ENCODE data around the gene GRK1.
A peak's percentile ranks its signal among the peaks of the same experiment; 100 is the strongest.

Gene GRK1

DNA sequence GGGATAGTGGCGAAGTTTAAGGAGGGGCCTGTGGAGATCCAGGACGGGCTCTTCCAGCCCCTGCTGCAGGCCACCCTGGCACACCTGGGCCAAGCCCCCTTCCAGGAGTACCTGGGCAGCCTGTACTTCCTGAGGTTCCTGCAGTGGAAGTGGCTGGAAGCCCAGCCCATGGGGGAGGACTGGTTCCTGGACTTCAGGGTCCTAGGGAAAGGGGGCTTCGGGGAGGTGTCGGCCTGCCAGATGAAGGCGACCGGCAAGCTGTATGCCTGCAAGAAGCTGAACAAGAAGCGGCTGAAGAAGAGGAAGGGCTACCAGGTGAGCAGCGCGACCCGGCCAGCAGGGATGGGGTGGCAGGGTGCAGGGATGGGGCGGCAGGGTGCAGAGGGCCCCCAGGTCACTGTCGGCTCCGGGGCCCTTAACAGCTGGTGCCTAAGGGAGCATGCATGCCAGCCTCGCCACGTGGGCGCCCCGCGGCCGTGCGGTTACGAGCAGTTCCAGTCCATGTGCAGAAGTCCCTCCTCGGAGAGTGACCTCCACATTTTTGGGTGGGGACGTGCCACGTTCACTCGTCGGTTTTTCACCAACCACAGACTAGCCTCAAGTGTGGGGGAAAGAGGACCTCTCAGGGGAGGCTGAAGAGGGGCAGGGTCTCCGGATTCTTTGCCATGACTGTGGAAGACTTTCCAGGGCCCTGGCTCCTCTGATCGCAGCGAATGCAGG lies 912 bp downstream of the GRK1 start:
- DNase-seq, result no peak

DNA sequence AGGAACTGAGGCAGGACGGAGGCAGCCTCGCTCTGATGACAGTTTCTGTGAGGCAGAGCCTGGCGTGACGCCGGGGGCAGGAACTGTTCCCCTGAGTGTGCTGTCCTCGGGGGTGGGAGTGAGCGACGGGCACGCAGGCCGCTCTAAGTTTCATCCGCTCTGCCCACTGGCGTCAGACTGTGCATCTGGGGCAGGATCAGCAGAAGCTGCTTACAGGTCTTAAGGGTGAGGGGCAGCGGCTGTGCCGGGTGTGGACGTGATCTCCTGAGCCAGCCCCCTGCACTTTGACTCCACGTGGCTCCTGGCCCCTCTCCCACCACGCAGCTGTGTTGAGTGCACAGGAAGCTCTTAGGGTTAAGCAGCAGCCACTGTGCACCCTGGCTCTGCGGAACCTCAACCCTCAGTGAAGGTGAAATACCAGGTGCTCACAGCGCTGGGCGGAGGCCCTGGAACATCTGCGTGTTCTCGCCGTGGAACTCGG lies 1.5 kb downstream of the GRK1 start:
- DNase-seq, result no peak

DNA sequence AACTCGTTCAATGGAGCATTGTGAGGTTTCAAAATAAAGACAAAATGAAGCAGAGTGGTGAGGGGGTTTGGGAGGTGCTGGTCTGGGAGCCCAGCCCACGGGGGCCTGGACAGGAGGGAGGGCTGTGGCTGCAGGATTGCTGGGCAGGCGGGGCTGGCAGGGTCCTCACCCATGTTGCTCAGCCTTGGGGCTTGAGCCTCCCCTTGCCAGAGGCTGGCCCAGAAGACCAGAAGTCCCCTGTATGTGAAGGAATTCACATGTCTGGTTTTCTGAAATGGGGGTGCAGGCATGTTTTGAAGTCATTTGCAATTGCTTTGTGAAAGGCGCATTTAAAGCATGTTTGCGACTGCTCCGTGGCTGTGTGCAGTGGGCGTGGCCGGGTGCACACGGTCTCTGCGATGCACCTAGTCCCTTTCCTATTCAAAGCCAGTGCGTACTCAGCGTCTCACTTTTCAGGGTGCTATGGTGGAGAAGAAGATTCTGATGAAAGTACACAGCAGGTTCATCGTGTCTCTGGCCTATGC lies 2.3 kb downstream of the GRK1 start:
- DNase-seq, result no peak

DNA sequence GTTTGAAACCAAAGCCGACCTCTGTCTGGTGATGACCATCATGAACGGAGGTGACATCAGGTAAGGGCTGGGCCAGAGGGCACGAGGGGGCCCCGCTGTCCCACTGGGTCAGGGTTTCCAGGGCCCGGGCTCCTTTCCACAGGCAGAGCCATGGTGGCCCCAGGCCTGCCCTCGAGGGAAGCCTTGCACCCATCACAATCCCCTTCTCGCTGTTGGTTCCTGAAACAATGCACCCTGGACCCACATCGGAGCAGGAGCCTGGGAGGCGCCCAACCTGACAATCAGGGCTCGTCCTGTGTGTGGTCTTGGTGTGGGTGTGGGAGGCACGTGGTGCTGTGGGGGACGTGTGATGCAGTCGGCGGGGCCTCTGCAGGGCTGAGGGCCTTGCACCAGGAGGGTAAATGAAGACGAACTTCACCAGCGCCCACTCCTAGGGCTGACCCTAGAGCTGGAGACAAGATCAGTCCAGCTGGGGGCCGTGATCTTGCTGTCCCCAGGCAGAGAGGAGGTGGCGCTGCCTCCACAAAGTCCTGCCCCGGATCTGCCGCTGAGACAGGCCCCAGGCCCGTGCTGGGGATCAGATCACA lies 2.8 kb downstream of the GRK1 start:
- no peak for DNase-seq

DNA sequence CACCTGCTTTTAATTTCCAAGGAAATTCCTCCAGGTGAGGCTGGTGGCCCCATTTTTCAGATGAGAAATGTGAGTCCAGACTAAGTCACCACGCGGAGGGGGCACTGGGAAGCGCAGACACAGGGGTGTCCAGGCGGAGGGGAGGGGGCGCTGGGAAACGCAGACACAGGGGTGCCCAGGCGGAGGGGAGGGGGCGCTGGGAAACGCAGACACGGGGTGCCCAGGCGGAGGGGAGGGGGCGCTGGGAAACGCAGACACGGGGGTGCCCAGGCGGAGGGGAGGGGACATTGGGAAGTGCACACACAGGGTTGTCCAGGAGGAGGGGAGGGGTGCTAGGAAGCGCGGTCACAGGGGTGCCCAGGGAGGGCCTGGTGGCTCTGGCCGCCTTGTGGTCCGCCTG lies 3.5 kb downstream of the GRK1 start:
- DNase-seq, result no peak

DNA sequence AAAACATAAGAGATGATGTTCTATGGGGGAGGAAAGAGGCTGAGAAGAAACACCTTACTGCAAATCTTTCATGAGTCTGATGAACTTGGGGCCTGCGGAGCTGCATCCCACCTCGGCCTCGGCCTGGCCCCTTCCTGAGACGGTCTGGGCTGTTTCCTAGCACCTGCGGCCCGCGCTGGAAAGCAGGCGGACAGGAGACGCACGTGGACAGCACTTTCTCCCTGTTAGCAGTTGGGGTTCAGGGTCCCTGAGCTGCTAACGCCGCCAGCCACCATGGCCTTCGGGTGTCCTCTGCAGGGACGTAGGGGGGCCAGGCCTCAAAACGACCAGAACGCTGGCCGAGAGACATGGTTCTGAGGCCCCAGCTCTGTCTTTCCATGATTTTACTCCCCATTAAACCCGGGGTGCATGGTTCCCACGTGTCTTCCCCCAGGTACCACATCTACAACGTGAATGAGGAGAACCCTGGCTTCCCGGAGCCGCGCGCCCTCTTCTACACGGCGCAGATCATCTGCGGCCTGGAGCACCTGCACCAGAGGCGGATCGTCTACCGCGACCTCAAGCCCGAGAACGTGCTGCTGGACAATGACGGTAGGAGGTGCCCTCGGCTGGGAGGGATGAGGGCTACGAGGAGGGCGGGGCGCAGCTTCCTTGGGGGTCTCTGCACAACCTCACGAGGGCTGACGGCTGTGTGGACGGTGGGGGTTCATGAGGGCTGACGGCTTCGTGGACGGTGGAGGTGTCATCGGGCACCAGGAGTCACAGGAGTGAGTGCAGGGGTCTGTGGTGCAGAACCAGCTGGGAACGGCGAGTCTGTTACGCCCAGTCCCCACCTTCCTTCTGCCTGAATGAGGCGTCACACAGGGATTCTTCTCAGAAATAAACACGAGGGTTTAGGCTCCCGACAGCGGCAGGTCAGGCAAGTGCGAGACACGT lies 4.3 kb downstream of the GRK1 start:
- no peak for DNase-seq

DNA sequence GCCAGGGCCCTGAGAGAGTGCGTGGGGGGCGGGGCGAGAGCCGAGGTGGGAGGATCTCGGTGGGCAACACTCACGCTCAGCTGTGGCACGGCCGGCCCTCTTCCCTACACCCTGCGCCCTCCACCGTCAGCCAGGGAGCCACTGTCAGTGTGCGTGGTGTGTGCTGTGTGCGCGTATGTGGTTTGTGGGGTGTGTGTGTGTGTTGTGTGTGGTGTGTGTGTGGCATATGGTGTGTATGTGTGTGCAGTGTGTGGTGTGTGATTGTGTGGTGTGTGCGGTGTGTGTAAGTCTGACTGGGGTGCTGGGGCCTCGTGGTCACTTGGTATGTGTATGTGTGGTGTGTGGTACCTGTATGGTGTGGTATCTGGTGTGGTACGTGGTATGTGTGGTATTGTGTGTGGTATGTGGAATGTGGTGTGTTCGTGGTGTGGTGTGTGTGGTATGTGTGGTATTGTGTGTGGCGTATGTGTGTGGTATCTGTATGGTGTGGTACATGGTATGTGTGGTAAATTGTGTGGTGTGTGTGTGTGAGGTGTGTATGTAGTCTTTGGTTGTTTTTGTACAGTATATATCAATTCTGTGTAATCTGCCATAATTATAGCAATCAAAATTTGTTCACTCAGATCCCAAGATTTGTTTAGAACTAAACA lies 5.1 kb downstream of the GRK1 start:
- DNase-seq, result no peak

DNA sequence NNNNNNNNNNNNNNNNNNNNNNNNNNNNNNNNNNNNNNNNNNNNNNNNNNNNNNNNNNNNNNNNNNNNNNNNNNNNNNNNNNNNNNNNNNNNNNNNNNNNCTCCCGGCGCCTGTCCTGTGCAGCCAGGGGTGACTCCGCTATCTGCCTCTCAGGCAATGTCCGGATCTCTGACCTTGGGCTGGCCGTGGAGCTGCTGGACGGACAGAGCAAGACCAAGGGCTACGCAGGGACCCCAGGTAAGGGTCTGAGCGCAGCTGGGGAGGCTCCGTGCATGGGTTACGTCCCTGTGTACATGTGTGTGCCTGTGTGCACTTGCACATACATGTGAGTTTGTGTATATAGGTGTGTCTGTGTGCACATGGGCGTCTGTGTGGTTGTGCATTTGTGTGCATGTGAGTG lies 55.9 kb downstream of the GRK1 start:
- DNase-seq, result no peak

DNA sequence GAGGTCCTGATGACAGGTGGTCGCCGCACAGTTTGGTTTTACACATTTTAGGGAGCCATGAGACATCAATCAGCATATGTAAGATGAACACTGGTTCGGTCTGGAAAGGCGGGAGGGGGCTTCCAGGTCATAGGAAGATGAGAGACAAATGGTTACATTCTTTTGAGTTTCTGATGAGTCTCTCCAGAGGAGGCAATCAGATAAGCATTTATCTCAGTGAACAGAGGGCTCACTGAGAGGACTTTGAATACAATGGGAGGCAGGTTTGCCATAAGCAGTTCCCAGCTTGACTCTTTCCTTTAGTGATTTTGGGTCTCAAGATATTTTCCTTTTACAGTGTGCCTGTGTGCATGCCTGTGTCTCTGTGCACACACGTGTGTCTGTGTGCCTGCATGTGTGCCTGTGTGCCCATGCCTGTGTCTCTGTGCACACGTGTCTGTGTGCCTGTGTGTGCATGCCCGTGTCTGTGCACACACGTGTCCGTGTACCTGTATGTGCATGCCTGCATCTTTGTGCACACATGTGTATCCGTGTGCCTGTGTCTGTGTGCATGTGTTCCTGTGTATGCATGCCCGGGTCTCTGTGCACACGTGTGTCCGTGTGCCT lies 56.5 kb downstream of the GRK1 start:
- no peak for DNase-seq

DNA sequence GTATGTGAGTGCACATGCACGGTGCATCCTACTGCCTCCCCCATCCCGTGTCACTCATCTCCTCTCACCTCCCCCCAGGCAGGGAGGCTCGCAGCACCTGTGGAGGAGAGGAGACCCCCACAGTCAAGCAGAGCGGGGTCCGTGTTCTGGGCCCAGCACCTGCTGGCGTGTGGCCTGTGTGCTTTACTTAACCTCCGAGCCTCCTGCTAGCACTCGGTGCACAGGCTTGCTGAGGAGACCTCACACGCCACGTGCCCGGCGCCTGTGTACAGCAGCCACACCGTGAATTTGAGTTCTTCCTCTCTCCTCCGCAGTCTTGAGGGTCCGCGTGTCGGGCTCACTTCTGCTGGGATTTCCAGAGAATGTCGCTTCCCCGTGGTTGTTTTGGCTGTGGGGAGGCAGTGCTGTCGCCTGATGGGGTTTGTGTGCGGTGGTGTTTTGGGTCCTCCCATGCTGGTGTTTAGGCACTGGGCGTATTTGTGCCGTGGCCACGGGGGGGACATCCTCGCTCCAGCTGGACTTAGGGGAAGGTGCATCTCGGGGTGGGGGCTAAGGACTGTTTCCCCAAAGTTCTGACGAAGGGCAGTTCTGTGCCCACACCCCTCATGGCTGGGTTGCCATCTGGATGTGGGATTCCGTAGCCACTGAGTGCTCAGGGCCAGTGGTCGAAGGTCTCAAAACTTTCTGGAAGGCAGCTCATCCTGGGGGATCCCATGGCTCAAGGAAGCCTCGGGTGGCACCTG lies 57.2 kb downstream of the GRK1 start:
- no peak for DNase-seq

DNA sequence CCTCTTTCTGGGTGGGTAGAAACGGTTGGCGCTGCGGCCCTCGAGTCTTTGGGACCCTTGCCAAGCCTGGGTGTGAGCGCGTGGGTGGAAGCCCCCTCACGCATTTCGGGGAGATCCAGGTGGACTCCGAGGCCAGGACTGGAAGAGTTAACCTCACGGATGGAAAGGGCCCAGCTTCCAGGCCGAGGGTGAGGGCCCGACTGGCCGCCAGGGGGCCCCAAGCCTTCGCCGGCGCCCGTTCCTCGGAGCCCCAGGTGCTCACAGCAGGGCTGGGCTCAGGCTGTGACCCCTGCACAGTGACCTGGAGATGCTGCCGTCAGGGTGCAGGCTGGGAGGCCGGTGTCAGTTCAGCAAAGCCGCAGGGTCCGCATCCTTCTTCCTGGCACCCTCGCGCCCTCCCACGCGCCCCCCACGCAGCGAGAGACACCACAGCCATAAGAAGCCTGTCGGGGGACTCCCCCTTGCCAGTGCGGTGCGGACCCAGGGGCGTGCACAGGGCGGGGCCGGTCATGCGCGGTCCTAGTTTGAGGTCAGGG lies 57.8 kb downstream of the GRK1 start:
- DNase-seq, result peak; percentile 84 to 90

DNA sequence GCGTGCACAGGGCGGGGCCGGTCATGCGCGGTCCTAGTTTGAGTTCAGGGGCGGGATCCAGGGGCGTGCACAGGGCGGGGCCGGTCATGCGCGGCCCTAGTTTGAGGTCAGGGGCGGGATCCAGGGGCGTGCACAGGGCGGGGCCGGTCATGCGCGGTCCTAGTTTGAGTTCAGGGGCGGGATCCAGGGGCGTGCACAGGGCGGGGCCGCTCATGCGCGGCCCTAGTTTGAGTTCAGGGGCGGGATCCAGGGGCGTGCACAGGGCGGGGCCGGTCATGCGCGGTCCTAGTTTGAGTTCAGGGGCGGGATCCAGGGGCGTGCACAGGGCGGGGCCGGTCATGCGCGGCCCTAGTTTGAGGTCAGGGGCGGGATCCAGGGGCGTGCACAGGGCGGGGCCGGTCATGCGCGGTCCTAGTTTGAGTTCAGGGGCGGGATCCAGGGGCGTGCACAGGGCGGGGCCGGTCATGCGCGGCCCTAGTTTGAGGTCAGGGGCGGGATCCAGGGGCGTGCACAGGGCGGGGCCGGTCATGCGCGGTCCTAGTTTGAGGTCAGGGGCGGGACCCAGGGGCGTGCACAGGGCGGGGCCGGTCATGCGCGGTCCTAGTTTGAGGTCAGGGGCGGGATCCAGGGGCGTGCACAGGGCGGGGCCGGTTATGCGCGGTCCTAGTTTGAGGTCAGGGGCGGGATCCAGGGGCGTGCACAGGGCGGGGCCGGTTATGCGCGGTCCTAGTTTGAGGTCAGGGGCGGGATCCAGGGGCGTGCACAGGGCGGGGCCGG lies 58.5 kb downstream of the GRK1 start:
- DNase-seq, result peak; percentile 51 to 66

DNA sequence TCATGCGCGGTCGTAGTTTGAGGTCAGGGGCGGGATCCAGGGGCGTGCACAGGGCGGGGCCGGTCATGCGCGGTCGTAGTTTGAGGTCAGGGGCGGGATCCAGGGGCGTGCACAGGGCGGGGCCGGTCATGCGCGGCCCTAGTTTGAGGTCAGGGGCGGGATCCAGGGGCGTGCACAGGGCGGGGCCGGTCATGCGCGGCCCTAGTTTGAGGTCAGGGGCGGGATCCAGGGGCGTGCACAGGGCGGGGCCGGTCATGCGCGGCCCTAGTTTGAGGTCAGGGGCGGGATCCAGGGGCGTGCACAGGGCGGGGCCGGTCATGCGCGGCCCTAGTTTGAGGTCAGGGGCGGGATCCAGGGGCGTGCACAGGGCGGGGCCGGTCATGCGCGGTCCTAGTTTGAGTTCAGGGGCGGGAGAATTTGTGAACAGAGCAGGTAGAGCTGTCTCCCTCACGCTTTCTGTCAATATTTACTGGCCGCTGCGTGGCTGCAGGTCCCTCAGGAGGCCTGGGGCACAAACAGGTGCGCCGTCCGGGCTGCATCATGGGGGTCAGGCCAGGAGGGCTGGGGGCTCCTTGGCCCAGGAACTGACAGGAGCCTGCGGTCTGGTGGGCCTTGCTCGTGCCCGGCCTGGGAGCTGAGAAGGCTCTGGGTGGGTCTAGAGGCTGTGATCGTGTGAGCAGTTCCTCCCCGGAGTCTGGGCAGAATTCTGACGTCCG lies 59.2 kb downstream of the GRK1 start:
- DNase-seq, result peak; percentile 23 to 32

DNA sequence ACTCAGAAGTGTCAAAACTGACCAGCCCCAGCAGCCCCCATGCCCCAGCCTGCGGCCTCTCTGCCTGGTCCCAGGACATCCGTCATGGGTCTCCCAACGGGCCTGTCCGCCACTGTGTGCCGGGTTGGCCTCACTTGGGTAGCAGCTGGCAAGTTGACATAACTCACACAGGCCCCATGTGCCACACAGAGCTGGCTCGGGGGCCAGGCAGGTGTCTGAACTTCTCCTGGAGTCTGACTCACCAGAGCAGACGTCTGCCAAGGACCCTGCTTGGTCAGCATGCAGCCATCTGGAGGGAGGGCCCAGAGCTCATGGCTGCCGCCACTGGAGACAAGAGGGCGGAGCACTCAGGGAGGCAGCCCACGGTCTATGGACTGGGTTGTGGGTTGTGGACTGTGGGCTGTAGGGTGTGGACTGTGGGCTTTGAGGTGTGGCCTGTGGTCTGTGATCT lies 60.0 kb downstream of the GRK1 start:
- DNase-seq, result no peak

DNA sequence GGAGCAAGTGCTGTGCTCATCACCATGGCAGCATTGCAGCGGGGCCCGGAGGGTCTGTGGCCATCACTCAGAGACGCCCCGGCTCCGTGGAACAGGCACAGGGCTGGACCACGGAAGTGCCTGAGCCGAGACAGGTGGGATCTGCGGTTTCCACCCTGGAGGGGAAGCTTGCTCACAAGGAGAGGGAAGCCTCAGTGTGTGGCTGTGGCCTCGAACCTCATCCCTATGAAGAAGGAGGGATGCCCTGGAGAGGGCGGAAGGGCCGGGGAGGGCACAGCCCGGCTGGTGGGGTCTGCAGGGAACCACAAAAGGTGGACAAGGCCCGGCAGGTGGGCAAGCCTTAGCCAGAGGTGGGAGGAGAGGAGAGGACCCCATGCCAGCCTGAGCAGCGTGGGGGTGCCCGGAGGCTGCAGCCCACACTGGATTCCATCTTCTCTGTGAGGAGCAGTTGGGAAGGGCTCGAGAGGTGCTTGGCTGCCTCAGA lies 61.6 kb downstream of the GRK1 start:
- DNase-seq, result no peak

DNA sequence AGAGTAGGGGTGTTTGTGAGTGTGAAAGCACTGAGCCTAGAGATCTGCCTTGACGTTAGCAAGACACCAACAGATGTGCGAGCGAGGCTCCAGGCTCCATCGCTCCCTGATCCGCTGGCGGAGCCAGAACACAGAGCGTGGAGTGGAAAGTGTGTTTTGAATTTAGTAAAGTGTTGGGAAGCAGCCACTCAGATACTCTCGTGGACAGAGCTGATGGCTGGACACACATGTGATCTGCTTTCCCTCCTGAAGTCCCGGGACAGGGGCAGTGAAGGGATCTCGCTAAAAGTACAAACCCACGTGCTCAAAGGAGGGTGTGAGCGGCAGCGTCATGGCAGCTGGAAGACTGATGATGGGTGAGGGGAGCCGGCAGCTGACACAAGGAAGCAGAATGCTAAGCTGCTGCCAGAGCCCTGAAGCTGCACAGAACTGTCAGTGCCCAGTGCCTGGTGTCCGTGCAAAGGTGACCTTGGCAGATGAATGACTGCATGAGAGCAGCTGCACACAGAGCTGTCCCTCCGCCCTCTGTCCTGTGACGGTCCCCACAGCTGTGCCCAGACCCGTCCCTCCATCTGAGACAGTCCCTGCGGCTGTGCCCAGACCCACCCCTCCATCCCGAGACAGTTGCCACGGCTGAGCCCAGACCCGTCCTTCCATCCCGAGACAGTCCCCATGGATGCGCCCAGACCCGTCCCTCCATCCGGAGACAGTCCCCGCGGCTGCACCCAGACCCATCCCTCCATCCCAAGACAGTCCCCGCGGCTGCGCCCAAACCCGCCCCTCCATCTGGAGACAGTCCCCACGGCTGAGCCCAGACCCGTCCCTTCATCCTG lies 62.4 kb downstream of the GRK1 start:
- no peak for DNase-seq

DNA sequence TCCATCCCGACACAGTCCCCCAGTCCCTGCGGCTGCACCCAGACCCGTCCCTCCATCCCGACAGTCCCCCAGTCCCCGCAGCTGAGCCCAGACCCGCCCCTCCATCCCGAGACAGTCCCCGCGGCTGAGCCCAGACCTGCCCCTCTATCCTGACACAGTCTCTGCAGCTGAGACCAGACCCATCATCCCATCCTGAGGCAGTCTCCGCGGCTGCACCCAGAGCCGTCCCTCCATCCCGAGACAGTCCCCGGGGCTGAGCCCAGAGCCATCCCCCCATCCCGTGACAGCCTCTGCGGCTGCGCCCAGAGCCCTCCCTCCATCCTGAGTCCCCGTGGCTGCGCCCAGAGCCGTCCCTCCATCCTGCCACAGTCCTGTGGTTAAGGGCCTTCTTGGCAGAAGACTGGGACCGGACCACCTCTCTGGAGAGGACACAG lies 63.3 kb downstream of the GRK1 start:
- no peak for DNase-seq

DNA sequence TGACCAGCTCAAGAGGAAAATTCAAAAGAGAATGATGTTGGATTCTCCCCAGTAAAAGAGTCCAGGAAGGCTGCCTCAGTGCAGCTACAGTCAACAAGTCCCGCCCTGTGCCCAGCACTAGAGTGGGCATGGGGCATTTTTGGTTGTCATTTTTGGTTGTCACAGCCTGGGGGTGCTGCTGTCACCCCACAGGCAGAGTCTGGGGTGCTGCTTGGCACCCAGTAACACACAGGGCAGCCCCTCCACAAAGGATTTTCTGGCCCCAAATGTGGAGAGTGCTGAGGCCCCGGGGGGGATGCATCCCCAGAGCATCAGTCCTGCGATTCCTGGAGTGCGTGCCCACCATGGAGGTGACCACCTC lies 63.8 kb downstream of the GRK1 start:
- no peak for DNase-seq
